GM18873 (cell line): Measurements from ENCODE around the gene SAA1.

ENCODE experiments used
- ATAC-seq: cut with Tn5 transposase; IDR thresholded peaks from one replicate; pipeline ENCODE4 v1.9.1; 2021; ENCODE audit warnings: mild to moderate bottlenecking, moderate library complexity, moderate number of reproducible peaks; ENCODE audit not compliant: unreplicated experiment, low FRiP score

Gene SAA1

DNA sequence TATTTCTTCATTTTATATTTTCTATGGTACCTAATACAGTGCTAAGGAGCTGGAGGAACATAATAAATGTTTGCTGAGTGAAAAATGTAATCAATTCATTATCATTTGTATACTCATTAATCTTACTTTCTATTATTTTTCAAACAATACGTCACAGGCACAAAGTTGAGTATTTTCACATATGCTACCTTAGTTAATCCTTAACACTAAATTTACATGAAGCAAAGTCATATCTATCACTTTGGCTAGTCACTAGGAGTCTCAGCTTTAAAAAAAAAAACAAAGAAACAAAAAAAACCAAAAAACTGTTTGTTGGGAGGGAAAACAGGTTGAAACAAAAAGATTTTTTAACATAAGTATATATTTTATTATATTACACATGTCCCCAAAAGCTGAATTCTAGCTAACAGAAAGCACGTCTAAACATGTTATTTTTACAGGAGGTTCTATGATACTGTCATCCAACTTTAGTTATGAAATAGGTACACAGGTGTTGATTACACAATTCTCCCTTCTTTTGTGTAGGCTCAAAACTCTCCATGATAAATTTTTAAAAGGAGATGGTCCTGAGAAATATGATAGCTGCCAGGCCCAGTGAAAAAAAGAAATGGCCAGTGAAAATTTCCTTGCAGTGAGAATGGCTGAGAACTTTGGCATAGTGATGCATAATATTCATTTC lies 41.5 kb downstream of the SAA1 start:
- ATAC-seq: no peak

DNA sequence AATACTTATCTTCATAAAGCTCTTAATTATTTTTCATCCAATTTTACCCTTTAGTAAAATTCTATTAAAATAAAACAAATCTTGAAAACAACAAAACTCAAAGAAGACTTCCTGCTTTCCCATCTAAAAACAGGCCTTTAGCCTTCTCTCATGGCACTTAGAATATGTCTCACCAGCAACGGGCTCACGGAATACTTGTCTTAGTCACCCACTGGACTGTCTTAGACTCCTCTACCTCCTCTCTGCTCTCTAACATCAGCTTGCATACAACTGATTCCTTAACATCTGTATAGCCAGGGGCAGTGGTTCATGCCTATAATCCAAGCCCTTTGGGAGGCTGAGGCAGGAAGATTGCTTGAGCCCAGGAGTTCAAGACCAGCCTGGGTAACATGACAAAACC lies 42.2 kb downstream of the SAA1 start:
- no peak for ATAC-seq

DNA sequence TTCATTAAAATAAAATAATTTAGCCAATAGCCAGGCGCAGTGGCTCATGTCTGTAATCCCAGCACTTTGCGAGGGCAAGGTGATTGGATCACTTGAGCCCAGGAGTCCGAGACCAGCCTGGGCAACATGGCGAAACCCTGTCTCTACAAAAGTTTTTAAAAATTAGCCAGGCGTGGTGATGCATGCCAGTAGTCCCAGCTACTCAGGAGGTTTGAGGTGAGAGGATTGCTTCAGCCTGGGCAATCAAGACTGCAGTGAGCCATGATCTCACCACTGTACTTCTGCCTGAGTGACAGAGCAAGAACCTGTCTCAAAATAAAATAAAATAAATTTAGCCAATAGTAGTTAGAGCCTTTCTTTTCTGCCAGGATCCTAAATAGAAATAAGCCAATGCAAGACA lies 43.6 kb downstream of the SAA1 start:
- ATAC-seq: no peak

DNA sequence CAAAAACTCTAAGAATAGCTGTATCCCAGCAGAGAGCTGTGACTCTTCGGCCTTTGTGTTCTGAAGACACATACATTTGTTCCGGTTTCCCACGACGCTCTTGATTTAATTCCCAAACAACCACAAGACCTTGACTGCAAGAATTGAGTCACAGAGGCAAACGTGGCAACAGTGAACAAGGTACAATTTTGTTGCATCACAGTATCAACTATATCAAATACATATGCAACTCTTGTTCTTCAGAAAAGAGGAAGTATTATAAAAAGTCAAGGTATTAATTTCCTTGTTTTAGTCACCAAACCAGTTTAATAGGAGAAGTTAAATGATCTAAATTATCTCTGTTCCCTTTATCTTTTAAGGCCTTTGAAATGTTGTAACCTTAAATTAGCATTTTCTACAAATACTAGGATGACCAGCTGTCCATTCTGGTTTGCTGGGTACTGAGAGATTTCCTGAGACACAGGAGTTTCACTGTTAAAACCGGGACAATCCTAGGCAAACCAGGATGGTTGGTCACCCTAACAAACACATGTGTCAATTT lies 44.8 kb downstream of the SAA1 start:
- ATAC-seq: no peak

DNA sequence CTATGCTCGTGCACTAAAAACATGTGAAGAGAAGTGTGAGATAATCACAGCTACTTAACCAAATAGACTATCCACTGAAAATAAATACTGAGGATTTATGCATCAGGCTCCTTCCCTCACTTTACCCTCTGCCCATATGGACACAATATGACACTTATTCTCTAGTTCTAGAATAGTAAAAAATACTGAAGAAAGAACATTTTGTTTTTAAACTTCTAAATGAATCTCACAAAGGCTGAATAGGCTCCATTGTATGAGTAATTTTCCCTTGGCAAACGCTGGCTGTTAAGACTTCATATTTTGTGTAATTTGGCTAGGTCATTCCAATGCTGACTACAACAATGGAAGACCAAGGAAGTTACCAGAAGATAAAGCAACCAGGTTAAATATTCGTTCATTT lies 45.9 kb downstream of the SAA1 start:
- no peak for ATAC-seq

DNA sequence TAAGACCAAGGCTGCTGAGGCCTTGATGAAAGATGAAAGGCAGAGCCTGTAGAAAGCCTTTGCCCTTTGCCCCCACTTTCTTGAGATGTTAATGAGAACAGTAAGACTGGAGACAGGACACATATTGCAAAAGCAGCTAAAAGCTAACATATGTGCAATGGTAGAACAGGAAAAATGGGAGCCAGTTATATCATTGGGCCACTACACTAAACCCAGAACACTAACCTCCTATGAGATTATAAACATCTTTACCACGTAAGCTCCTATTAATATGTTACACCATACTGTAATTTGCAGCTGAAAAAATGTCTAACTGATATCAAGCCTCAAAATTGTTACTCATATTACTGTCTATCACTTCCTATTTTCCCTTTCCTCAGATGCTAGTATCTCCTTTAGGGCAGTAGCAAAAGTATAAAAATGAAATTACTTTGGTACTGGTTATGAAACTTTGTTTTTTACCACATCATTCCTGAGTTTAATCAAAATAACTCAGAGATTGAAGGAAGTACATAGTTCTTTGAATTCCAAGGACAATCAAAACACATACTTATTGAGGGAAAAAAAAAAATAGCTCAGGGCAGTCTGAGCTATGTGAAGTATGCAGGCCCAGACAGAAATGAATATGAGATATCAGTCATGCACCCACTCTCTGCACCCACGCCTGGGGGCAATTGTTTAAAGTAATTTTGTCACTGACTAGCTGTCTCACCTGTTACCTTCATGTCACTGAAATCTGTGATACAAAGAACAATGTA lies 46.8 kb downstream of the SAA1 start:
- no peak for ATAC-seq

DNA sequence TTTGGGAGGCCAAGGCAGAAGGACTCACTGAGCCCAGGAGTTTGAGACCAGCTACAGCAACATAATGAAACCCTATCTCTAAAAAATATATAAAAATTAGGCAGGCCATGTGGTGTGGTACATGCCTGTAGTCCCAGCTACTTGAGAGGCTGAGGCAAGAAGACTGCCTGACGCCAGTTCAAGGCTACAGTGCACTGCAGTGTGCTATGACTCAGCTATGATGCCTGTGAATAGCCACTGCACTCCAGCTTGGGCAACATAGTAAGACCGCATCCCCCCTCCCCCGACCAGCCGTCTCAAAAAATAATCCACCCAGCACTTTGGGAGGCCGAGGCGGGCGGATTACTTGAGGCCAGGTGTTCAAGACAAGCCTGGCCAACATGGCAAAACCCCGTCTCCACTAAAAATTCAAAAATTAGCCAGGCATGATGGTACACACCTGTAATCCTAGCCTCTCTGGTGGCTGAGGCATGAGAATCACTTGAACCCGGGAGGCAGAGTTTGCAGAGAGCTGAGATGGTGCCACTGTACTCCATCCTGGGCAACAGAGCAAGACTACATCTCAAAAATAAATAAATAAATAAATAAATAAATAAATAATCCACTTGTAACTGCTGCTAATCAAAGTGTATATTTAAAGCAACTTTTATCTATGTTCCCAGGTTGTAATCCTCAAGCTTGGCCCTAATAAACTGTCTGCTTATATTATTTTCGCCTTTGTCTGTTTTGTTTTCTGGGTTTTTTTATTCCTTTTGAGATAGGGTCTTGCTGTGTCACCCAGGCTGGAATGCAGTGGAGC lies 48.1 kb downstream of the SAA1 start:
- no peak for ATAC-seq

DNA sequence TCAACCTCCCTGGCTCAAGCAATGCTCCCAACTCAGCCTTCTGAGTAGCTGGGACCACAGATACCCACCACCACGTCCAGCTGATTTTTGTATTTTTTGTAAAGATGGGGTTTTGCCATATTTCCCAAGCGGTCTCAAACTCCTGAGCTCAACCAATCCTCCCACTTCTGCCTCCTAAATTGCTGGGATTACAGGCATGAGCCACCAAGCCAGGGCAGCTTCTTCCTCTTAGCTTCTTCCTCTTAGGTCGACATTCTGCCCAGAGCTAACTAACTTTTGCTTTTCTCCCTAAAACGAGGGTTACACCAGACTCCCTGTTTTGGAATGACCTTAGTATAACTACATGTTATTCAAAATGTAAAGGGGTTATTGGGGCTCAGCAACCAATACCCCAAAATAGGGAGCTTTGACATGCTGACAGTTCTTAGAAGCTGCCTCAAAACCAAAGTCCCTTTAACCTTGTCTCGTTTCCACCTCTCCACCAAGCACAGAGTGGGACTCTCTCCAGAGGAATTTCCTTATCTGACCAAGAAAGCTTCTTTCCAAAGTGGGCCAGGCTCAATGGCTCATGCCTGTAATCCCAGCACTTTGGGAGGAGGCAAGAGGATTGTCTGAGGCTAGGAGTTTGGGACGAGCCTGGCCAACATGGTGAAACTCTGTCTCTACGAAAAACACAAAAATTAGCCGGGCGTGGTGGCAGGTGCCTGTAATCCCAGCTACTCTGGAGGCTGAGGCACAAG lies 48.9 kb downstream of the SAA1 start:
- ATAC-seq: no peak

DNA sequence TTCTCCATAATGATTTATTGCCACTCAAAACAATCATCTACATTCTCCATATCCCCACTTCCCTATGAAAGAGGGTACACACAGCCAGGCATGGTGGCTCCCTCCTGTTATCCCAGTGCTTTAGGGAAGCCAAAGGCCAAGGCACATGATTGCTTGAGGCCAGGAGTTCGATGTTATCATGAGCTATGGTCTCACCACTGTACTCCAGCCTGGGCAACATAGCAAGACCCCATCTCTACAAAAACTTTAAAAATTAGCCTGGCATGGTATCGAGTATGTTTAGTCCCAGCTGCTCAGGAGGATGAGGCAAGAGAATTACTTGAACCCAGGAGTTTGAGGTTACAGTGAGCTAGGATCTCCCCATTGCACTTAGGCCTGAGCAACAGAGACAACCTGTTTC lies 49.8 kb downstream of the SAA1 start:
- ATAC-seq: no peak

DNA sequence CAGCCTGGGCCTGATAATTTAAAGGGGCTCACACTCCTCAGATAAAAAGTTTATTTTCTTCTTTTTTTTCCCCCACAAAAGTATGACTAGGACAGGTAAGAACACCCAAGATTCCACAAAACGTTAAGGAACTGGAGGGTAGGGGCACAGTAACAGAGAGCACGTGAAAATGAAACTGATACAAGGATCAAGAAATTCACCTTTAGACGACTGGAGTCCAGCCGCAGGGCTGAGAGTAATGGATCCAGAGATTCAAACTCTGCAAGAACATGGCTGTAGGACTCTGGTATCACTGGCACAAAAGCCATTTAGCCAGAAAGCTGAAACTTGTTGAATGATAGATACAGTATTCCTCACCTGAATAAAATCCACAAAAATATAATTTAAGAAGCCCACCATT lies 51.5 kb downstream of the SAA1 start:
- ATAC-seq: no peak
